CD4-positive, alpha-beta T cell treated with Interleukin-4 for 4 hours (primary cell): Measurements from ENCODE around the gene PCGF3.
"Not testable (repeated sequence)": the region's sequence is repeated elsewhere in the genome, so short reads cannot be mapped to it uniquely, and the experiment has no call there.

ENCODE experiments used
- DNase-seq: peaks from one replicate; pipeline ENCODE4 v3.0.0-alpha.2; 2020

Gene PCGF3

GRCh38 chr4:803884-804283 is 98.3 kb downstream of the PCGF3 start:
- no peak for DNase-seq

- DNase-seq: no peak
Observed at GRCh38 chr4:804804-805203, 99.2 kb downstream of the PCGF3 start.

- not testable (repeated sequence) for DNase-seq
Observed at GRCh38 chr4:806979-807378, 101.3 kb downstream of the PCGF3 start.

GRCh38 chr4:807792-808191 is 102.2 kb downstream of the PCGF3 start:
- no peak for DNase-seq

- DNase-seq: no peak
Observed at GRCh38 chr4:808860-809570, 103.4 kb downstream of the PCGF3 start.

- DNase-seq: no peak
Observed at GRCh38 chr4:813900-814299, 108.3 kb downstream of the PCGF3 start.

GRCh38 chr4:814312-814850 is 108.7 kb downstream of the PCGF3 start:
- DNase-seq: no peak

GRCh38 chr4:815464-816146 is 110.0 kb downstream of the PCGF3 start:
- DNase-seq: no peak

GRCh38 chr4:818106-818921 is 112.7 kb downstream of the PCGF3 start:
- DNase-seq: no peak

GRCh38 chr4:819401-820229 is 114.0 kb downstream of the PCGF3 start:
- DNase-seq: no peak
